B cell (primary cell): ENCODE results near the gene SCAMP4.

Experiments
- EZH2 ChIP-seq: IDR thresholded peaks from 2 replicates; pipeline ENCODE4 v1.6.1; 2012; ENCODE audit warnings: borderline replicate concordance, low read depth, mild to moderate bottlenecking, moderate library complexity, low read length; ENCODE audit not compliant: insufficient read depth, poor library complexity, severe bottlenecking
- TF ChIP-seq, protein P1 (sequence below): fragments of 200-600 bp; IDR thresholded peaks from one replicate; pipeline ENCODE4 v1.8.0; 2022; ENCODE audit warnings: antibody characterized with exemption, mild to moderate bottlenecking

DNA sequence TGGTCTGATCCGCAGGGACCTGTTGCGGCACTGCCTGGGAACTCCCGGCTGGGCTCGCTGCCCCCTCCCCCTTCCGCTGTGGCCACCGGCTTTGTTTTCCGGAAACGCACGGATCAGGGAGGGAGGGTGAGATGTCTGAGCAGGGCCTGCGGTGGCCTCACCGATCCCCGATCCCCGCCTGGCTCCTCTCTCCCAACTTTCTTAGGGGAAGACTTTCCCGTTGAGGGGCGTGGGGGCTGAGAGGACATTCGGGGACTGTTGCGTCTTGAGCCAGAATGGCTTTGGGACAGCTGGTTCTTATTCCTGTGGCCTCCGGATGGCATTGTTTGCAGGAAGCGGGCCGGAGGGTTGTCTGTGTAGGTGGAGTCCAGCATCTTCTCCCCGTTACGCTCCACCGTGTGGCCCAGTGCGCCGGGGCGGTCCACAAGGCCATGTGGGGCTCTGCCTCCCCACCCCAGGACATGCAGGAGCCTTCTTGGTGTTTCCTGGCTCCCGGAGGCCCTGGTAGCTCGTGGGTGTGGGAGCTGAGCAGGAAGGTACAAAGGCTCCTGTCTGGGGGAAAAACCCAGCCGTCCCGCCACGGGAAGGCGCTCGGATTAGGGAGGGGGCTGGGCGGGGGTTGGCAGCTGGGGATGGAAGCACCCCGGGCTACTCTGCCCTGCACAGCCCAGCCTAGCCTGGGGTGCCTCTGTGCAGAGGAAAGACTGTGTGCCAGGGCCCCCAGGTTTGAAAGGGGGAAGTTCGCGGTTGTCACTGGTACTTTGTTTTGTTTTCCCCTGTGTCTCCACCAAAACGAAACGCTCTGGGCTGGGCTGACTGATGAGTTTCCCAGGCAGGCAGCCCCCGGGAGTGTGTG is 37.1 kb downstream of the SCAMP4 start:
- TF ChIP-seq, protein P1, sequence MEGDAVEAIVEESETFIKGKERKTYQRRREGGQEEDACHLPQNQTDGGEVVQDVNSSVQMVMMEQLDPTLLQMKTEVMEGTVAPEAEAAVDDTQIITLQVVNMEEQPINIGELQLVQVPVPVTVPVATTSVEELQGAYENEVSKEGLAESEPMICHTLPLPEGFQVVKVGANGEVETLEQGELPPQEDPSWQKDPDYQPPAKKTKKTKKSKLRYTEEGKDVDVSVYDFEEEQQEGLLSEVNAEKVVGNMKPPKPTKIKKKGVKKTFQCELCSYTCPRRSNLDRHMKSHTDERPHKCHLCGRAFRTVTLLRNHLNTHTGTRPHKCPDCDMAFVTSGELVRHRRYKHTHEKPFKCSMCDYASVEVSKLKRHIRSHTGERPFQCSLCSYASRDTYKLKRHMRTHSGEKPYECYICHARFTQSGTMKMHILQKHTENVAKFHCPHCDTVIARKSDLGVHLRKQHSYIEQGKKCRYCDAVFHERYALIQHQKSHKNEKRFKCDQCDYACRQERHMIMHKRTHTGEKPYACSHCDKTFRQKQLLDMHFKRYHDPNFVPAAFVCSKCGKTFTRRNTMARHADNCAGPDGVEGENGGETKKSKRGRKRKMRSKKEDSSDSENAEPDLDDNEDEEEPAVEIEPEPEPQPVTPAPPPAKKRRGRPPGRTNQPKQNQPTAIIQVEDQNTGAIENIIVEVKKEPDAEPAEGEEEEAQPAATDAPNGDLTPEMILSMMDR = no peak
- no peak for TF ChIP-seq EZH2
